GM19372 (cell line): ENCODE measurements around the gene IQCM.

ENCODE experiments used
- ATAC-seq: cut with Tn5 transposase; IDR thresholded peaks from one replicate; pipeline ENCODE4 v1.9.1; 2021; ENCODE audit warnings: mild to moderate bottlenecking, low read depth, moderate library complexity; ENCODE audit not compliant: unreplicated experiment

Gene IQCM

DNA sequence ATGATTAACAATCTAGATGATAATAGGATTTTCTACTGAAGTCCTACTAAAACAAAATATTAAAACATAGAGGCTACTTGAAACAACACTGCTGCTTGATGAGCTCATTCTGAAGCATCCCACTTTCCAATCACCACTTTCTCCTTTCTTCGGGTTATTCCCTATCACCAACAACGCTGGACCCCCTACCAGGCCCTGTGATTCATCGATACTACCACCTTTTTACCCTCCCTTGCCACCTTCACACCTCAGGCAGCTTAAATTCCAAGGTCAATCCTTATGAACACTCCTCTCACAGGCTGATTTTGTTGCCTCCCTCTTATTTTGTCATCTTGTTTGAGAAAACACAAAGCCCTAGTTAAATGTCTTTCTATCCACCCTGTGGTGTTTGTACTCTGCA, 102.6 kb downstream of the IQCM start:
- ATAC-seq = no peak

DNA sequence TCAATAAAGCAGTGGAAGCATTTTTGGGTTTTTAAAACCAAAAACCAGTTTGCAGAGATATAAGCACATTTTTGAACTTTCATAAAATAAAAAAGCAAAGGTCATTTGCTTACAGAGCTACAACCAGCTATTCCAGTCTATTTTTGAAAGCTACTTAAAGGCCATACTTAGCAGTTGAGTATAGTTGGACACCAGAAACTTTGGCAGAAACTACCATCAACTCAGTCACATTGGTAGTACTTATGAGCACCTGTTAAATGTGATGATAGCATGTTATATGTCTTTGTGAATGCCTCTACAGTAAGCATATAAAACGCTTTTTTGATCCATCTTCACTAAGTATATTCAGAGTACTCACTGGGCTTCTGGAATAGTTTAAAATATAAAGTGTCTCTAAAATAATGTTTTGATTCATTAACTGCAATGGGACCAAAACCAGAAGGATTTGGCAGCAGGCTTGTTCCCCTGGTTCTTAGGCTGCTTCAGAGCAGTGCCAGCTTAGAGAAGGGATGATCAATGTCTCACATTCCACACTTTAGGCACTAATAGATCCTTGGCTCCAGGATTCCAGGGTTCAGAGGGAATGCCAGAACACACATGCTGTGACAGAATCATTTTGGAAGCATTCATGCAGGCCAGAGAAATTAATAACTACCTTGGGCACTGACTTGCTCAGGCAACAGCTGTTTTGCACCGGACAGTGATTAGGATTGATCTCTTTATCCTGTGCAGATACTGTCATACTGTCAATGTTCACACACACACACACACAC, 103.9 kb downstream of the IQCM start:
- no peak for ATAC-seq

DNA sequence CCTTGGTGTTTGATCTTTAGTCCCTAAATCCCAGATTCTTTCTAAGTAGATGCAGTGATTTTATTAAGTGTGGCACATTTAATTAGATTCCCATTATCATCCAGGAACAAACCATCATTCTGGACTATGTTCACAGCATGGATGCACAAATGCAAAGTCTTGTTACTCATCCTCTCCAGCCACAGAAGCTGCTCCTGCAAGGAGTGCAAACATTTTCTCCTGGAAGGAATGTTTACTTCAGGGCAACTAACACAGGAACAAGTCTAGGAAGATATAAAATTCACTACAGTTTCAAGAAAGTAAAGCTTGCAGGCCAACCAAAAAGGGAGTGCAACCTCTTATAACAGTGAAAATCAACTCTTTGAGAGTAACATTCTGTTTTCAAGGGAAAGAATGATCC, 106.0 kb downstream of the IQCM start:
- ATAC-seq = no peak

DNA sequence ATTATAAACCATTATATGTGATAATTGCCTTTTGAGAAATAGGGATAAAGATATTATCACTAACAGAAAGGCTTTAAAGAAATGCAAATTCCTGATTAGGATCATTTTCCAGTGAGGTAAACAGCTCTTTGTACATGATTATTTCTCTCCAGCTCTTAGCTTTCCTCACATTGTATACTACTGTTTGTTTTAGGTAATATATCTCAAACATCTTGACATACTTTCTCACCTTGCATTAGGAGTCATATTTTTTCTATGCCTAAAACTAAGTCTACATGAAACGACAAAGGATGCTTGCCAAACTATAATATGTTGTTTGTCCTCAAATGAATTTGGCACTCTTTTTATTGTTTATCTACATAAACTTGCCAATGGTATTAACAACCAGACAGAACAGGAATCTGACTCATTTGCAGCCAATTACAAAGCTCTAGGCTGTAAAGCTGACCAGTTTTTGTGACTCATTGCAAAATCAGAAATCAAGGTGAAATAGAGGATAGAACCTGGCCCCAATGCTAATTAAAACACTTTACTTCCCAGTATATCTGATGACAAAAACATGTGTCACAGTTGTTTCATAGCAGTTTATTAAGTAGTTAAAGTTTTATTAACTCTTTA, 107.0 kb downstream of the IQCM start:
- ATAC-seq = no peak

DNA sequence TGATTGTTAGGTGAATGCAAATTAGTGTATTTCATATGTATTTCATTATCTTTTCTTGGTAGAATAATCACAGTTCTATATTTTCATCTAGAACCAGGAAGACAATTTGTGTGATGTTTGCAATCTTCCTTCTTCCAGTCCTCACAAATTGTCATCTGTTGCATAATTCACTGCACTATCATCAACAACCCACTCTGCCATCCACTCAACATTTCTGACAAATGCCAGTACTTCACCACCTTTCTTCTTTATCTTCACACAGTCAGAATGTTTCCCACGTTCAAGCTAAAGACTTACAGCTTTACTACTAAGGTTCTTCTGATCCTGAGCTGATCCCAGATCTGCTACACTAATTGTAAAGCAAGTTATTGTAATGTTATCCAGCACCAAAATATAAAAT, 107.8 kb downstream of the IQCM start:
- no peak for ATAC-seq

DNA sequence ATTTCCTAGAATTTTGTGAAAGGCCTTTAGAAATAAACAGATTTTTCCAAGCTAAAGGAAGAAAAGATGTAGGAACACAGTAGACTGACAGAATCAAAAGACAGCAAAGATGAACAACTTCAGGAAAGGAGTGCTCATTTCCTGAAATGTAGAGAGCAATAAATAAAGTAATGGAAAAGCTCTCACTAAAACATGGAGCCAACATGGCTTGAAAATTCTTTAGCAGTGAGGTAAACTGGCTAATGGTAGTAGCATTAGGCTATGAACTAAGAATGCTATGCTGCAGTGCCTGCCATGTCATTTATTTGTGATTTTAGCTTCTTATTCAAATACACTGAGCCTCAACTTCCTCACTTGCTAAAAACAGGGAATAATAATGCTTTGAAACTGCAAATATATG, 108.7 kb downstream of the IQCM start:
- no peak for ATAC-seq

DNA sequence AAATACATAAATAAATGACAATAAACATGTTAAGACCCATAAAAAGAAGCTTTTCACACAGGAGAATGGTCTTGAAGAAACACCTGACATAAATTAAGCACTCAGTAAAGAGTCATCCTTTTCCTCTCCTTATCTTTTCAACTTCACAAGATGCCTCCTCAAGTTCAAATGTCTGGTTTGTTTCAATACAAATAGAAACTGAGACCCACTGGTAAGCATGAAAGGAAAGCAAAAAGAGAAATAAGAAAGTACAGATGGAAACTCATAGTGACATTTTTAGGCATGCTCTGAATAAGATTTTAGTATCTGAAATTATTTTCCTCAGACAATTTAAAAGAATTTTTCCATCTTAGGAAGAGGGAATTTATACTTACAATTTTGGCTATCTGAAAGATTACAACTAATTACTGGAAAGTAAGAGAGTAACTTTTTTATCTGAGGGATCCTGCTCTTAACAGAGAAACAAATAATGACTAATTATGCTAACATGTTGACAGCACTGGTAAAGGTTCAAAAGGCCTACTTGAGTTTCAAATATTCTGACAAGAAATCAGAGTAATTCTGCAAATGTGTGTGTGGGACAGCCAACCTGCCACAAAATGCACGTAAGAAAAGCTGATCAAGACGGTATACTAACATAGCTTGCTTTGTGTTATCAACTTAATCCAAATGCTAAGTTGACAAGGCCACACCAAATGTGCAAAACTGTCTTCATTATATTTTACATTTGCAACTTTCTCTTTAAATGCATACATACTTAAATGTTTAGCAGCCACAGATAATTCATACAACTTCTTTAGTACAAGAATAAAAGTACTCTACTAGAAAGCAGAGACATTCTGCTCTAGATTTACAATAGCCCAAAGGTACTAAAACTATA, 113.0 kb downstream of the IQCM start:
- ATAC-seq = no peak

DNA sequence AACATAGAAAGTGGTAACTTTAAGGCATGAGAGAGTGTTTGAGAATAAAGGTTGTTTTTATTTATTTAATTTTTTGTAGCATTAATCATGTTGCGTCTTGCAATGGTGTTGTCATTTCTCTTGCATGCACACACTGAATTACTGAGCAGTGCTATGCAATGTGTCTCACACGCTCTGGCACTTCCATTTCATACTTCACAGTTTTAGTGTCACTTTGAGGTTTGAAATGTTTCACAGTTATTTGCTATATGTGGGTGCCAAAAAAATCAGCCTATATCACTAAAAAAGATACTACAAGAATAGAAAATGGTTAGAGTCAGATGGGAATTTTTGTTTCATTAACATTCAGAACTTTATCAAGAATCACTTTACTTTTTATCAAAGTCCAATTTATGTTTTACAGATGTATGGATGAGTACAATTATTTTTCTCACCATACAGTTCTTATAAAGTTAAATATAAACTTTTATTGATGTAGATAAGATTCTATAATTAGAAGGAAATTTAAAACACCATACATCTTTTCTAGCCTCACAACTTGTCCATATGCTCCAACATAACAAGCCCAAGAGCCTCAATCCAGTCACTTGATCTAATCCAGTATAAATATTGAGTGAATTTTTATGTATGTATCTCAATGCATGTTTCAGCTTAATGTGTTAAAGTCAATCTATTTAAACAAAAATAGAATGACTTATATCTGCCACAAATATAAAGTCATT, 114.0 kb downstream of the IQCM start:
- ATAC-seq = no peak

DNA sequence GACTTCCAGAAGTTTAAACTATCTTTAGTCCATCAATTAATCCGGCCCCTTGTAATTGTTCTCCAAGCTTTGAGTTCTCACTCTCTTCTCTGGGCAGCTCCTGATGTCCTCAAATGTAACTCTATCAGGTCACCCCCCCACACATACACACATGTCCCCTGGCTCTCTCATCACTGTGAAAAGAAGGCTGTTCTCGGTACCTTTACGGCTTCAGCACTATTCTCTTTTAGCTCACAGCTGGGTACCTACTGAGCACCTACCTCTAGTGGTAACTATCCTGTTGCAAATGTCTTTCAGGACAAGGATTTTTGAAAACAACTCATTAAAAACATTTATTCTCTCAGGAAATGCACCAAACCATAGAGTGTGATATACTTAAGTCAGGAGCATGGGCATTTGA, 115.4 kb downstream of the IQCM start:
- ATAC-seq = no peak

DNA sequence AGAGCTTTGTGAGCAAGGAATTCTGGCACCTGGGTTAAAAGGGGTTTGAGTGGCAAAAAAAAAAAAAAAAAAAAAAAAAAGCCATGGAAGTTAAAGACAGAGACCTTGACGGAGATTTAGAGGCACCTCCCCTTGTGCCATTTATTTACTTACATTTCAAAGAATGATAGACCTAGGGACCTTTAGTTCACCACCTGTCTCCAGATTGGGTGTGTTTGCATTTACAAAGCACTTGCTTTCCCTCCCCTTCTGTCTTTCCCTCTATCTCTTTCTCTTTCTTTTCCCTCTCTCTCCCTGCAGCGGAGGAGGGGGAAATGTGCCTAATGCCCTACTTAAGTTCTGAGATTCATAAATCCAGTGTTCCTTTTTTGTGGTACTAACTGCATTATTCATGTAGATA, 116.0 kb downstream of the IQCM start:
- ATAC-seq = no peak

DNA sequence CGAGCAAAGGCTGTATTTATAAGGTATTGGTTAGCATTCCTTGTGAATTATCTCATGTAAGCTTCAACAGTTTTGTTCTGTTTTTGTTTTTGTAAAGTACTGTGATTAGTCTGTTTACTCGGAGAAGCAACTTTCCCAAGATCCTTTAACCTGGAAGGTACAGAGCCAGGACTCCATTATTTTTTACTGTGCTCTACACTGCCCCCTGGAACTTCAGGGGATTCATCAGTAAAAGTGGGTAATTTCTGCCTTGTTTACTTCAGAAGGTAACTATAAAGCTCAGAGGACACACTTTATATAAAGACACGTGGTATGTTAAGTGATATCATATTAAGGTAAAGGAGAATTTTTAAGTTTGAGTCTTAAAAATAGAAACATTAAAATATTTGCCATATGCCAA, 124.9 kb downstream of the IQCM start:
- no peak for ATAC-seq

DNA sequence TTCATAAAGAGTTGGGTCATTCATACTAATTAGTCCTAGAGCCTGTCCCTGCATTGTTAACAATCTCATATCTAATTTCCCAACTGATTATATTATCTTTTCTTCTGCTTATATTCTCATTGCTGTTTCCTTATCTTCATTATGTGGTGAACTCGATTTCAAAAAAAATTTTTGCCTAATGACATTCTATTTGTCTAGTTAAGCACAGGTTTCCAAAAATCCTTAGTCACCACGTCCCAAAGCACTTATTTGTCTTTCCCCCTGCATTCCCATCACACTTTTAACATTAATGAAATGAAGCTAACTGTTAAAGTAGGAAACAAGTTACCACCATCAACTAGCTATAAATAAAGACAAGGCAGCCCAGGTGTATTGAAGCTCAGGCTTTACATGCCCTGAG, 131.1 kb downstream of the IQCM start:
- no peak for ATAC-seq

DNA sequence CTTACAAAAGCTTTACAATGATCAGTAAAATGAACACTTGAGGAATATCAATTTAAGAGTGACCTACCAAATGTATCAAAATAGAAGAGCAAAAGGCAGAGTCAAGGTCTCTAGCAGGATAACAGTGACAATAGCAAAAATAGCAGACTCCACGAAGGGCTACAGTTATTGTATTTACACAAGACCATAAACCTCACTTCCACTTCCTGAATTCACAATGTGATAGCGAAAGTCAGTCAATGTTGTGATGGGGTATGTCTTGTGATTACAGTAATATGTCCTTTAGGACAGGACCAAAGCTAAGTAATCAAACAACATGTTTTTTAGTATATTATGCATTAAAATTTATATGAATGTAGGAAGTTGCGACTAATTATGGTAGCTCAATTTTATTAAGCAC, 139.6 kb downstream of the IQCM start:
- ATAC-seq = no peak

DNA sequence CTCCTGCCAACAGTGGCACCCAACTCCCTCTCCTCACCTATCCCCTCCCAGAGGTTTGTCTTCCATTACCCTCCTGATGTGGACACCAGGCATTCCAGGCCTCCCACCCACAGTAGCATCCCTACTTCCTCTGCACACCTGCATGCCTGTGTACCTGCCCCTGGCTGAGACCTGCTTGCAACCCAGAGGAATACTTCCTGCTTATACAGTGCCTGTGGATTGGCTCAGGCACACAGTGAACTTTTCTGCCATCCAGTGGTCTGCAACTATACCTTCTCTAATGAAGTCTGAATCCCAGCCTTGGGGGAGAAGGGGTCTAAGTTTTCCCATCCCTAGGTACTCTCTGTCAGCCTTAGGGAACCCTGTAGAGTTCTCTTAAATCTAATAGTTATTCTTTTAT, 169.9 kb downstream of the IQCM start:
- ATAC-seq = no peak

DNA sequence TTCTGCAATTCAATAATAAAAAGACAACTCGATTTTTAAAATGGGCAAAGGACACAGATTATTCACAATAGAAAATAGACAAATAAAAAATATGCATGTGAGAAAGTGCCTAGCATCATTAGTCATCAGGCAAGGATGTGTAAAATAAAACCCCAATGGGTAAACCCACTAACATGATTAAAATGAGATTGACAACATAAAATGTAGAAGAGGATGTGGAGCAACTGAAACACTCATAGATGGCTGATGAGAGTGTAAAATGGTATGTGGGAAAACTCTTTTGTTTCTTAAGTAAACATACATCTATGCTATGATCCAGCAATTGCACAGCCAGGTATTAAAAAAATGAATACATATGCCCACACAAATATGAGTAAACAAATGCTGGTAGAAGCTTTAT, 177.6 kb downstream of the IQCM start:
- no peak for ATAC-seq

DNA sequence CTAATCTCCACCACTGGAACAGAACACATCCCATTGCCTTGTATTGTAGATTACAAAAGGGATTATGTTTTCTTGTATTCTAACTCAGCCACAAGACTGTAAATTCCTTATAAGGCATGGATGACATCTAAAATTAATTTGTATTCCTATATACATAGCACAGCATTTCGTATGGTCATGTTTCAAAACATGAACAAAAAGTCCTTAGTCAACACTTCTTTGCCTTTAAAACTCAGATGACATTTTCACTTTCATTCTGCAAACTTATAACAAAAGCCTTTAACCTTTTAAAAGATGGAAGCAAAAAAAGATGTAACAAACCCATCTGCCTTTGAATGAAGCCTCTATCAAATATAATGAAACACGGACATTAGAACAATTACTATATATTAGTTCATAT, 181.3 kb downstream of the IQCM start:
- ATAC-seq = no peak

DNA sequence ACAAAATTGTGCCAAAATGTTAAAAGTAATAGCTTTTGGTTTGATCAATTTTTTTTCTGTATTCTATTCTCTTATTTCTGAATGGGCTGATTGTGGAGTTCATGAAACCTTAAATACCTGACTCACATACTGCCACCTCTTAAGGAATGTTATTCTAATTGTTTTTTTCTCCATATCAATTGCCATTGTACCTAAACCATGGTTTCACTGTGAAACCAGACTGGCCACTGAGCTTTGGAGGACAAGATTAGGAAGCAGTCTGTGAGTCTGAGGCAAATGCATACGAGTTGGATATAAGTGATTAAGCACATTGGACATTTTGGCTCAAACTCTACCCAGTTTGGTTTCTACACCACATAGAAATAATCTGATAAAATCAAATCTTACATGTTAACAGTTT, 184.0 kb downstream of the IQCM start:
- no peak for ATAC-seq

DNA sequence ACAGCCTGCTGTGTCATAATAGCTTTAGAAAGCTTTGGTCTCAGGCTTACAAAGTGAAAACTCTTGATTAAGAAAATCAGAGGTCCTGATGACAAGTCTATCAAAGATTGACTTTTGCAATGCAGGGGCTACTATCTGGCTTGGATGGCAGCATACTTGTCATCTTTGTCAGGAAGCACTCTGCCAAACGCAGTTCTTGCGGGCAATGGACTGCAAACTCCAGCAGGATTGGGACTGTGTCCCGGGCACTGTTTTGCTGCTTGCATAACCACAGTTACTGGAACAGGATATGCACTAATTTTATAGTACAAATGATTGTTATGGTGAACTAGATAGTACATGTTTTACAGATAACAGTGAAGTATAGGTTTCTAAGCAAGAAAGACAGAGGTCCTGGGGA, 185.6 kb downstream of the IQCM start:
- no peak for ATAC-seq

DNA sequence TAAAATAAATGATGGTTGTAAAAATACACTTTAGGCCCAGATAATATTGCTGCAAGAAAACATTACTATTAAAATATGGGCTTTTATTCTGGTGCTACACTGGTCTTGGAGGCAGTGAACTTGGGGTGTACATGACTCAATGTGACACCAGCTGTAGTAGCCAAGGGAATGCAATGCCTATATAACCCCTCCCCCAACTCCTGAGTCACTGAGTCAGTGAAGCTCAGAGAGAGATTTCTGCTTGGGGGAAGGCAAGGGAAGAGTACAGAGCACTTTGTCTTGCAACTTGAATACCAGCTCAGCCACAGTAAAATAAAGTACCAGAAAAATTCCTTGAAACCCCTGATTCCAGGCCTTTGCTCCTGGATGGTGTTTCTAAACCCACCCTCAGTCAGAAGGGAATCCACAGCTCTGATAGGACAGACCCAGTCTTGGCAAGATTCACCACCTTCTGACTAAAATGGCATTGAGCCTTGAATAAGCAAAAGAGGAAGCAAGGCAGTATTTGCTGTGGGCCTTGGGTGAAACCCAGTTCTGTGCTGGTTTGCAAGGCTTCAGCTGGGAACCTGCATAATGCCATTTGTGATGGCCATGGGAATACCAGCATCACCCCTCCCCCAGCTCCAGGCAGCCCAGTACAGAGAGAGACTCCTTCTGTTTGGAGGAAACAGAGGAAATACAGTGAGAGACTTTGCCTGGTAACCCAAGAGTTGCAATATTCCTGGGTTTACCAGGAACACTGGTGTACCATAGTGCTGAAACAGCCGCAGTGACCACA, 209.9 kb downstream of the IQCM start:
- no peak for ATAC-seq

DNA sequence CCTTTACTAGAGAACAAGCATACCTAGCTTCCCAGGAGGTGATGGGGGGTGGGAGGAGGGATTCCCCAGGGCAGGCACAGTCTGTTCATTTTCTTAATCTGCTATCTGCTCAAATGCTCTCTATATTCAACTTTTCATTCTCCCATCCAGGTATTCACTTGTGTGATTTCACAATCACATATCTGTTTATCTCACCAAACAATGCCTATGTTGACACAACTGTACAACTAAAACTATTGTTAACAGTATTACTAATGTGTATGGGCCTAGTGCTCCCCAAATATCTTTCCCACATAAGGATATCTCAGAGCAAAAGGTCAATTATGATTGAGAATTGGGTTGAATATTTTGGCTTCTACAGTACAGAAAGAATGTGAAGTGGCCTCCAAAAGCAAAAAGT, 210.8 kb downstream of the IQCM start:
- no peak for ATAC-seq
